GM12892 (cell line): ENCODE results near the gene SYVN1.

Experiments
- POLR2A ChIP-seq: IDR thresholded peaks from 2 replicates; pipeline ENCODE4 v1.6.1; 2011; ENCODE audit warnings: low read depth, low read length, control low read depth
- POLR2AphosphoS5 ChIP-seq: IDR thresholded peaks from 2 replicates; pipeline ENCODE4 v1.6.1; 2011; ENCODE audit warnings: low read depth, low read length, control low read depth
- TAF1 ChIP-seq: IDR thresholded peaks from 2 replicates; pipeline ENCODE4 v1.6.1; 2011; ENCODE audit warnings: low read depth, mild to moderate bottlenecking, control low read depth, low read length, borderline replicate concordance

DNA sequence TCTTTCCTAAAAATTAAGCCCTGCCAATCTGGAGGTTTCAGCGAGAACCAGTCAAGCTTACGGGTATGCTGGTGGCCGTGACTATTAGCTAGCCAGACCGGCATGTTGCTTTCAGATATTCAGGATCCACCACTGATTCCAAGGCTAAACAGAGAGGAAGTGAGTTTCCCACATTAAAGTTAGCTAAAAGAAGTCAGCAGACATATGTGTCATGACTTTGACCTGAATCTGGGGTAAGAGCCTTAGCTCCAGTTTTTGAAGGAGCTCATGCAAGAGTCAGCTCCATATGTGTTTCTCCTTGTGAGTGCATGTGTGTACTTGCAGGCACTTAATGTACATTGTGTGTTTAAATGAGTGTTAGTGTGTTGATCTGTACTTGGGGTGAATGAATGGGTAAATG lies 48.9 kb downstream of the SYVN1 start:
- TF ChIP-seq POLR2A (no peak), POLR2AphosphoS5 (no peak), TAF1 (no peak)
